HepG2 (cell line): ENCODE data around the gene ZNF581. TPM values are rescaled to one million over a fixed set of nuclear protein-coding genes. Genes with fewer than 3 reads are reported as not detected.

Experiments
- BORCS8-MEF2B ChIP-seq: sonication (generic); formaldehyde crosslinking; IDR thresholded peaks from 2 replicates; pipeline ENCODE4 v1.8.0; 2022; ENCODE audit warnings: mild to moderate bottlenecking, missing genetic modification reagents
- CHD2 ChIP-seq: IDR thresholded peaks from 2 replicates; pipeline ENCODE4 v1.6.1; 2011; ENCODE audit warnings: low read depth, low read length, improper control_type of control experiment
- FOXJ3 ChIP-seq: sonication (generic); formaldehyde crosslinking; IDR thresholded peaks from 2 replicates; pipeline ENCODE4 v1.4.0; 2020; ENCODE audit warnings: missing genetic modification reagents, mild to moderate bottlenecking, borderline replicate concordance
- ISL2 ChIP-seq: sonication (generic); formaldehyde crosslinking; IDR thresholded peaks from 2 replicates; pipeline ENCODE4 v1.5.0; 2020; ENCODE audit warnings: missing genetic modification reagents
- MYNN ChIP-seq: sonication (generic); formaldehyde crosslinking; IDR thresholded peaks from 2 replicates; pipeline ENCODE4 v1.4.0; 2020; ENCODE audit warnings: mild to moderate bottlenecking, low read depth, missing genetic modification reagents
- NCOA2 ChIP-seq: sonication (generic); formaldehyde crosslinking; IDR thresholded peaks from 2 replicates; pipeline ENCODE4 v1.8.0; 2022; ENCODE audit warnings: inconsistent platforms
- PCBP2 ChIP-seq: fragments of 200-400 bp; formaldehyde crosslinking; optimal IDR thresholded peaks from 2 replicates; pipeline ENCODE3; 2018; ENCODE audit warnings: low read length, low read depth; ENCODE audit not compliant: poor library complexity, severe bottlenecking
- RAD51 ChIP-seq: fragments of 450-650 bp; IDR thresholded peaks from 2 replicates; pipeline ENCODE4 v1.6.1; 2016; ENCODE audit warnings: borderline replicate concordance
- RORA ChIP-seq: sonication (generic); formaldehyde crosslinking; IDR thresholded peaks from 2 replicates; pipeline ENCODE4 v1.5.0; 2020; ENCODE audit warnings: mild to moderate bottlenecking, missing genetic modification reagents, moderate library complexity
- SALL2 ChIP-seq: sonication (generic); formaldehyde crosslinking; IDR thresholded peaks from 2 replicates; pipeline ENCODE4 v1.8.1; 2023; ENCODE audit warnings: mild to moderate bottlenecking, missing genetic modification reagents, inconsistent platforms
- SMAD3 ChIP-seq: sonication (generic); formaldehyde crosslinking; IDR thresholded peaks from 2 replicates; pipeline ENCODE4 v1.4.0; 2020; ENCODE audit warnings: missing genetic modification reagents
- ZBTB38 ChIP-seq: sonication (generic); formaldehyde crosslinking; IDR thresholded peaks from 2 replicates; pipeline ENCODE4 v1.5.1; 2020; ENCODE audit warnings: mild to moderate bottlenecking, missing genetic modification reagents
- ZEB1 ChIP-seq: IDR thresholded peaks from 2 replicates; pipeline ENCODE4 v1.6.1; 2012; ENCODE audit warnings: mild to moderate bottlenecking, low read depth, inconsistent platforms; ENCODE audit not compliant: insufficient replicate concordance
- ZNF20 ChIP-seq: sonication (generic); formaldehyde crosslinking; IDR thresholded peaks from 2 replicates; pipeline ENCODE4 v1.4.0; 2020; ENCODE audit warnings: mild to moderate bottlenecking, moderate library complexity, missing genetic modification reagents
- ZNF234 ChIP-seq: sonication (generic); formaldehyde crosslinking; conservative IDR thresholded peaks from 2 replicates; pipeline ENCODE4 v1.5.1; 2020; ENCODE audit warnings: mild to moderate bottlenecking, missing genetic modification reagents
- ZNF326 ChIP-seq: sonication (generic); formaldehyde crosslinking; IDR thresholded peaks from 2 replicates; pipeline ENCODE4 v1.4.0; 2020; ENCODE audit warnings: missing genetic modification reagents, borderline replicate concordance
- ZNF570 ChIP-seq: sonication (generic); formaldehyde crosslinking; IDR thresholded peaks from 2 replicates; pipeline ENCODE4 v1.4.0; 2020; ENCODE audit warnings: mild to moderate bottlenecking, missing genetic modification reagents, borderline replicate concordance
- ZNF652 ChIP-seq: IDR thresholded peaks from 2 replicates; pipeline ENCODE4 v1.6.1; 2016; ENCODE audit warnings: low read depth, borderline replicate concordance
- ZNF792 ChIP-seq: IDR thresholded peaks from 2 replicates; pipeline ENCODE4 v1.6.1; 2016
- ZSCAN22 ChIP-seq: sonication (generic); formaldehyde crosslinking; IDR thresholded peaks from 2 replicates; pipeline ENCODE4 v1.4.0; 2020; ENCODE audit warnings: mild to moderate bottlenecking, missing genetic modification reagents
- polyA plus RNA-seq, 8 experiments: library from polyadenylated mRNA; depleted of rRNA in 3 of 8; stranded (reverse) in 7 of 8; unstranded in 1 of 8; fragments of >200 nt; fragmentation: Illumina TruSeq in 4 of 8; extraction: Trizol in 4 of 8; gene quantifications; 2 replicates each; pipeline versions ENCODE4 v1.2.1 to v1.2.3, GENCODE V29; 2011 to 2016; ENCODE audit warnings: low read depth in 4 of 8, missing spikeins in 1 of 8, mixed read lengths in 1 of 8; ENCODE audit not compliant: insufficient read depth in 1 of 8
- total RNA-seq, 5 experiments: library from RNA; depleted of rRNA; stranded (reverse); fragments of >200 nt; fragmentation: Illumina TruSeq; extraction: Trizol; gene quantifications; 2 replicates each; pipeline ENCODE4 v1.2.3, GENCODE V29; 2016; ENCODE audit warnings: low read depth in 1 of 5
- TF ChIP-seq, protein P1 (sequence below): sonication (generic); formaldehyde crosslinking; IDR thresholded peaks from 2 replicates; pipeline ENCODE4 v1.8.0; 2023; ENCODE audit warnings: mild to moderate bottlenecking, missing genetic modification reagents
- TF ChIP-seq, protein P2 (sequence below): IDR thresholded peaks from 2 replicates; pipeline ENCODE4 v1.6.1; 2016; ENCODE audit warnings: low read depth, missing genetic modification reagents, missing compliant biosample characterization
- TF ChIP-seq, protein P3 (sequence below): sonication (generic); formaldehyde crosslinking; conservative IDR thresholded peaks from 2 replicates; pipeline ENCODE4 v1.8.1; 2023; ENCODE audit warnings: missing genetic modification reagents

The ZNF581 gene
- total and polyA plus RNA-seq, 2 of the 13 experiments (the other 11 are each of a cell fraction or from before 2014, with no cell fraction given) = 19.6 to 49.5 TPM

DNA sequence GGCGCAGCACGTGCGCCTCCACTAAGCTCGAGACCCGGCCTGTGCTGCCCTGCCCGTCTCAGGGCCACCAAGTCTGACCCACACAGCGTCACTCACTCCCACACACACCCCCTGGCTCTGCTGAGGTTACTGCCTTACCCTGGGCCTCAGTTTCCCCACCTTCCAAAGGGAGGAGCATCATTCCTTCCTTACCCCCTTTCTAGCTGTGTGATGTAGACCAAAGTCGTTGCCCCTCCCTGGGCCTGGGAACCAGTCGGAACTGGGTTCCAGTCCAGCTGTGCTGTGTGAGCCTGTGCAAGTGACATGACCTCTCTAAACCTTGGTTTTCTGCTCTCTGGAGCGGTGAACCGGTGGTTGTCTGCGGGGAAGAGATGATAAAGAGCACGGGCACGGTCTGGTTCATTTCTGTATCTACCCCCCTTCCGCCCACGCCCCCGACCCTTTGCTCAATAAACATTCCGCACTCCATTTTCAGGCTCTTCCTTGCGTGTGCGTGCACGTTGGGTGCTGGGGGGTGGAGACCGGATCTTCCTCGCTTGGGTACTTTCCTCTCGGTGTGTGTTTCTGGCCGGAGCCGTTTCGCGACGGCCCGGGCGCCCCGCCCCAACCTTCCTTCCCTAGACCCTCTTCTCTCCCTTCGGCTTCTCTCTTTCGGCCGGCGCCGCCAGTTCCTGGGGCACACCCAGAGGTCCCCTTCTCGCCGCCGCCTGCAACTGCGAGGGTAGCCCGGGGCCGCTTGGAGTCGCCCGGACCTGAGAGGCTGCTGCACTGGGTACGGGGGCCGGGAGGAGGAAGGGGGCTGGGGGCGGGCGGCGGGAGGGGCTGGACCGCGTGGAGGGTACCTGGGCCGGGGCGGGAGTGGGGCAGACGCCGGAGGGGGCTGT is at the start of gene ZNF581 (continued):
- TF ChIP-seq, protein P1, sequence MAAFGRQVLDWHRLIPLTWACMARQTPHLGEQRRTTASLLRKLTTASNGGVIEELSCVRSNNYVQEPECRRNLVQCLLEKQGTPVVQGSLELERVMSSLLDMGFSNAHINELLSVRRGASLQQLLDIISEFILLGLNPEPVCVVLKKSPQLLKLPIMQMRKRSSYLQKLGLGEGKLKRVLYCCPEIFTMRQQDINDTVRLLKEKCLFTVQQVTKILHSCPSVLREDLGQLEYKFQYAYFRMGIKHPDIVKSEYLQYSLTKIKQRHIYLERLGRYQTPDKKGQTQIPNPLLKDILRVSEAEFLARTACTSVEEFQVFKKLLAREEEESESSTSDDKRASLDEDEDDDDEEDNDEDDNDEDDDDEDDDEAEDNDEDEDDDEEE = 0 out of 2 replicates have a peak, but pooled peaks have one; percentile 45
- TF ChIP-seq CHD2 (no peak), NCOA2 (CRISPR knock-in tag) (no peak), MYNN (CRISPR knock-in tag) (no peak), RAD51 (no peak), SALL2 (CRISPR knock-in tag) (peak; percentile 9), FOXJ3 (CRISPR knock-in tag) (0 out of 2 replicates have a peak, but pooled peaks have one; percentile 13), RORA (no peak), PCBP2 (peak; percentile 39), ZNF652 (CRISPR knock-in tag) (no peak), ZSCAN22 (CRISPR knock-in tag) (no peak), ZNF792 (peak; percentile 69; the same call in 1 of the 2 replicates), ISL2 (CRISPR knock-in tag) (peak; percentile 62), ZBTB38 (CRISPR knock-in tag) (peak; percentile 60; the same call in 1 of the 2 replicates), ZNF326 (CRISPR knock-in tag) (no peak; the same call in 1 of the 2 replicates), SMAD3 (peak; percentile 64; the same call in 1 of the 2 replicates), ZEB1 (peak; percentile 63), BORCS8-MEF2B (CRISPR knock-in tag) (peak; percentile 23; the same call in 1 of the 2 replicates), ZNF570 (CRISPR knock-in tag) (no peak), ZNF20 (CRISPR knock-in tag) (no peak), ZNF234 (CRISPR knock-in tag) (peak; percentile 87)
- TF ChIP-seq, protein P2, sequence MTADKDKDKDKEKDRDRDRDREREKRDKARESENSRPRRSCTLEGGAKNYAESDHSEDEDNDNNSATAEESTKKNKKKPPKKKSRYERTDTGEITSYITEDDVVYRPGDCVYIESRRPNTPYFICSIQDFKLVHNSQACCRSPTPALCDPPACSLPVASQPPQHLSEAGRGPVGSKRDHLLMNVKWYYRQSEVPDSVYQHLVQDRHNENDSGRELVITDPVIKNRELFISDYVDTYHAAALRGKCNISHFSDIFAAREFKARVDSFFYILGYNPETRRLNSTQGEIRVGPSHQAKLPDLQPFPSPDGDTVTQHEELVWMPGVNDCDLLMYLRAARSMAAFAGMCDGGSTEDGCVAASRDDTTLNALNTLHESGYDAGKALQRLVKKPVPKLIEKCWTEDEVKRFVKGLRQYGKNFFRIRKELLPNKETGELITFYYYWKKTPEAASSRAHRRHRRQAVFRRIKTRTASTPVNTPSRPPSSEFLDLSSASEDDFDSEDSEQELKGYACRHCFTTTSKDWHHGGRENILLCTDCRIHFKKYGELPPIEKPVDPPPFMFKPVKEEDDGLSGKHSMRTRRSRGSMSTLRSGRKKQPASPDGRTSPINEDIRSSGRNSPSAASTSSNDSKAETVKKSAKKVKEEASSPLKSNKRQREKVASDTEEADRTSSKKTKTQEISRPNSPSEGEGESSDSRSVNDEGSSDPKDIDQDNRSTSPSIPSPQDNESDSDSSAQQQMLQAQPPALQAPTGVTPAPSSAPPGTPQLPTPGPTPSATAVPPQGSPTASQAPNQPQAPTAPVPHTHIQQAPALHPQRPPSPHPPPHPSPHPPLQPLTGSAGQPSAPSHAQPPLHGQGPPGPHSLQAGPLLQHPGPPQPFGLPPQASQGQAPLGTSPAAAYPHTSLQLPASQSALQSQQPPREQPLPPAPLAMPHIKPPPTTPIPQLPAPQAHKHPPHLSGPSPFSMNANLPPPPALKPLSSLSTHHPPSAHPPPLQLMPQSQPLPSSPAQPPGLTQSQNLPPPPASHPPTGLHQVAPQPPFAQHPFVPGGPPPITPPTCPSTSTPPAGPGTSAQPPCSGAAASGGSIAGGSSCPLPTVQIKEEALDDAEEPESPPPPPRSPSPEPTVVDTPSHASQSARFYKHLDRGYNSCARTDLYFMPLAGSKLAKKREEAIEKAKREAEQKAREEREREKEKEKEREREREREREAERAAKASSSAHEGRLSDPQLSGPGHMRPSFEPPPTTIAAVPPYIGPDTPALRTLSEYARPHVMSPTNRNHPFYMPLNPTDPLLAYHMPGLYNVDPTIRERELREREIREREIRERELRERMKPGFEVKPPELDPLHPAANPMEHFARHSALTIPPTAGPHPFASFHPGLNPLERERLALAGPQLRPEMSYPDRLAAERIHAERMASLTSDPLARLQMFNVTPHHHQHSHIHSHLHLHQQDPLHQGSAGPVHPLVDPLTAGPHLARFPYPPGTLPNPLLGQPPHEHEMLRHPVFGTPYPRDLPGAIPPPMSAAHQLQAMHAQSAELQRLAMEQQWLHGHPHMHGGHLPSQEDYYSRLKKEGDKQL = no peak
- TF ChIP-seq, protein P3, sequence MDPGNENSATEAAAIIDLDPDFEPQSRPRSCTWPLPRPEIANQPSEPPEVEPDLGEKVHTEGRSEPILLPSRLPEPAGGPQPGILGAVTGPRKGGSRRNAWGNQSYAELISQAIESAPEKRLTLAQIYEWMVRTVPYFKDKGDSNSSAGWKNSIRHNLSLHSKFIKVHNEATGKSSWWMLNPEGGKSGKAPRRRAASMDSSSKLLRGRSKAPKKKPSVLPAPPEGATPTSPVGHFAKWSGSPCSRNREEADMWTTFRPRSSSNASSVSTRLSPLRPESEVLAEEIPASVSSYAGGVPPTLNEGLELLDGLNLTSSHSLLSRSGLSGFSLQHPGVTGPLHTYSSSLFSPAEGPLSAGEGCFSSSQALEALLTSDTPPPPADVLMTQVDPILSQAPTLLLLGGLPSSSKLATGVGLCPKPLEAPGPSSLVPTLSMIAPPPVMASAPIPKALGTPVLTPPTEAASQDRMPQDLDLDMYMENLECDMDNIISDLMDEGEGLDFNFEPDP (CRISPR knock-in tag) = no peak
